ENCODE results near the gene ENPP3.

ENPP3 gene

GRCh38 chr6:131642565-131642964 is 5.5 kb downstream of the ENPP3 start:
- Histone ChIP-seq H2AFZ (ENCODE audit: low read length, unreplicated experiment) (no peak overlapping the region), H3K36me3 (ENCODE audit: insufficient read depth, low read length) (no peaks in the 10 kb centered on the region), H3K4me3 (ENCODE audit: low read depth, low read length) (no peak overlapping the region), H3K4me1 (ENCODE audit: control insufficient read depth, insufficient read depth, low read length, unreplicated experiment) (no peaks in the 10 kb centered on the region), H3K27me3 (ENCODE audit: insufficient read depth, low read length) (peaks cover 6% of the 10 kb centered on the region; the same call in 1 of the 2 replicates), H3K27ac (ENCODE audit: low read depth, low read length) (no peak overlapping the region), H3K79me2 (ENCODE audit: control insufficient read depth, insufficient read depth, low read length, unreplicated experiment) (no peaks in the 10 kb centered on the region)

GRCh38 chr6:131642987-131643611 is 6.0 kb downstream of the ENPP3 start:
- no peak overlapping the region for H3K27ac ChIP-seq (ENCODE audit: low read depth, low read length)
- H3K36me3 ChIP-seq (ENCODE audit: insufficient read depth, low read length) = no peaks in the 10 kb centered on the region
- H3K4me3 ChIP-seq (ENCODE audit: low read depth, low read length) = no peak overlapping the region
- peaks cover 6% of the 10 kb centered on the region; the same call in 1 of the 2 replicates for H3K27me3 ChIP-seq (ENCODE audit: insufficient read depth, low read length)
- H3K79me2 ChIP-seq (ENCODE audit: control insufficient read depth, insufficient read depth, low read length, unreplicated experiment) = no peaks in the 10 kb centered on the region
- H2AFZ ChIP-seq (ENCODE audit: low read length, unreplicated experiment) = no peak overlapping the region
- H3K4me1 ChIP-seq (ENCODE audit: control insufficient read depth, insufficient read depth, low read length, unreplicated experiment) = no peaks in the 10 kb centered on the region

- Histone ChIP-seq H3K79me2 (ENCODE audit: control insufficient read depth, insufficient read depth, low read length, unreplicated experiment) (no peaks in the 10 kb centered on the region), H3K27ac (ENCODE audit: low read depth, low read length) (no peak overlapping the region), H3K27me3 (ENCODE audit: insufficient read depth, low read length) (peaks cover 6% of the 10 kb centered on the region; the same call in 1 of the 2 replicates), H3K36me3 (ENCODE audit: insufficient read depth, low read length) (no peaks in the 10 kb centered on the region), H3K4me1 (ENCODE audit: control insufficient read depth, insufficient read depth, low read length, unreplicated experiment) (no peaks in the 10 kb centered on the region), H3K4me3 (ENCODE audit: low read depth, low read length) (no peak overlapping the region), H2AFZ (ENCODE audit: low read length, unreplicated experiment) (no peak overlapping the region)
Observed at GRCh38 chr6:131643855-131644460, 6.9 kb downstream of the ENPP3 start.

- no peaks in the 10 kb centered on the region for H3K79me2 ChIP-seq (ENCODE audit: control insufficient read depth, insufficient read depth, low read length, unreplicated experiment)
- no peaks in the 10 kb centered on the region for H3K4me1 ChIP-seq (ENCODE audit: control insufficient read depth, insufficient read depth, low read length, unreplicated experiment)
- peaks cover 6% of the 10 kb centered on the region; the same call in 1 of the 2 replicates for H3K27me3 ChIP-seq (ENCODE audit: insufficient read depth, low read length)
- no peak overlapping the region for H3K4me3 ChIP-seq (ENCODE audit: low read depth, low read length)
- H3K27ac ChIP-seq (ENCODE audit: low read depth, low read length) = no peak overlapping the region
- H3K36me3 ChIP-seq (ENCODE audit: insufficient read depth, low read length) = no peaks in the 10 kb centered on the region
- H2AFZ ChIP-seq (ENCODE audit: low read length, unreplicated experiment) = no peak overlapping the region
Observed at GRCh38 chr6:131644921-131645320, 7.8 kb downstream of the ENPP3 start.

- no peak overlapping the region for H3K27ac ChIP-seq (ENCODE audit: low read depth, low read length)
- peaks cover 6% of the 10 kb centered on the region; the same call in 1 of the 2 replicates for H3K27me3 ChIP-seq (ENCODE audit: insufficient read depth, low read length)
- no peaks in the 10 kb centered on the region for H3K4me1 ChIP-seq (ENCODE audit: control insufficient read depth, insufficient read depth, low read length, unreplicated experiment)
- no peak overlapping the region for H3K4me3 ChIP-seq (ENCODE audit: low read depth, low read length)
- no peak overlapping the region for H2AFZ ChIP-seq (ENCODE audit: low read length, unreplicated experiment)
- no peaks in the 10 kb centered on the region for H3K36me3 ChIP-seq (ENCODE audit: insufficient read depth, low read length)
- H3K79me2 ChIP-seq (ENCODE audit: control insufficient read depth, insufficient read depth, low read length, unreplicated experiment) = no peaks in the 10 kb centered on the region
Observed at GRCh38 chr6:131645846-131646245, 8.7 kb downstream of the ENPP3 start.

GRCh38 chr6:131646249-131646670 is 9.2 kb downstream of the ENPP3 start:
- Histone ChIP-seq H3K27ac (ENCODE audit: low read depth, low read length) (no peak overlapping the region), H2AFZ (ENCODE audit: low read length, unreplicated experiment) (no peak overlapping the region), H3K36me3 (ENCODE audit: insufficient read depth, low read length) (no peaks in the 10 kb centered on the region), H3K4me3 (ENCODE audit: low read depth, low read length) (no peak overlapping the region), H3K27me3 (ENCODE audit: insufficient read depth, low read length) (peaks cover 6% of the 10 kb centered on the region; the same call in 1 of the 2 replicates), H3K4me1 (ENCODE audit: control insufficient read depth, insufficient read depth, low read length, unreplicated experiment) (no peaks in the 10 kb centered on the region), H3K79me2 (ENCODE audit: control insufficient read depth, insufficient read depth, low read length, unreplicated experiment) (no peaks in the 10 kb centered on the region)

GRCh38 chr6:131651782-131652181 is 14.7 kb downstream of the ENPP3 start:
- Histone ChIP-seq H3K27me3 (ENCODE audit: insufficient read depth, low read length) (no peaks in the 10 kb centered on the region), H3K79me2 (ENCODE audit: control insufficient read depth, insufficient read depth, low read length, unreplicated experiment) (no peaks in the 10 kb centered on the region), H3K27ac (ENCODE audit: low read depth, low read length) (no peak overlapping the region), H3K4me1 (ENCODE audit: control insufficient read depth, insufficient read depth, low read length, unreplicated experiment) (no peaks in the 10 kb centered on the region), H2AFZ (ENCODE audit: low read length, unreplicated experiment) (no peak overlapping the region), H3K4me3 (ENCODE audit: low read depth, low read length) (no peak overlapping the region), H3K36me3 (ENCODE audit: insufficient read depth, low read length) (no peaks in the 10 kb centered on the region)

GRCh38 chr6:131652472-131652871 is 15.4 kb downstream of the ENPP3 start:
- Histone ChIP-seq H3K27ac (ENCODE audit: low read depth, low read length) (no peak overlapping the region), H2AFZ (ENCODE audit: low read length, unreplicated experiment) (no peak overlapping the region), H3K36me3 (ENCODE audit: insufficient read depth, low read length) (no peaks in the 10 kb centered on the region), H3K27me3 (ENCODE audit: insufficient read depth, low read length) (no peaks in the 10 kb centered on the region), H3K4me3 (ENCODE audit: low read depth, low read length) (no peak overlapping the region), H3K4me1 (ENCODE audit: control insufficient read depth, insufficient read depth, low read length, unreplicated experiment) (no peaks in the 10 kb centered on the region), H3K79me2 (ENCODE audit: control insufficient read depth, insufficient read depth, low read length, unreplicated experiment) (no peaks in the 10 kb centered on the region)

GRCh38 chr6:131654326-131654725 is 17.2 kb downstream of the ENPP3 start:
- no peaks in the 10 kb centered on the region for H3K36me3 ChIP-seq (ENCODE audit: insufficient read depth, low read length)

GRCh38 chr6:131655387-131655786 is 18.3 kb downstream of the ENPP3 start:
- Histone ChIP-seq H3K36me3 (ENCODE audit: insufficient read depth, low read length) (no peaks in the 10 kb centered on the region), H3K27me3 (ENCODE audit: insufficient read depth, low read length) (no peaks in the 10 kb centered on the region), H3K4me1 (ENCODE audit: control insufficient read depth, insufficient read depth, low read length, unreplicated experiment) (peaks cover 5% of the 10 kb centered on the region), H3K4me3 (ENCODE audit: low read depth, low read length) (no peak overlapping the region), H3K79me2 (ENCODE audit: control insufficient read depth, insufficient read depth, low read length, unreplicated experiment) (no peaks in the 10 kb centered on the region), H2AFZ (ENCODE audit: low read length, unreplicated experiment) (no peak overlapping the region), H3K27ac (ENCODE audit: low read depth, low read length) (no peak overlapping the region)

More at GRCh38 chr6:131654326-131654725, 17.2 kb downstream of the ENPP3 start:
- H3K79me2 ChIP-seq (ENCODE audit: control insufficient read depth, insufficient read depth, low read length, unreplicated experiment) = no peaks in the 10 kb centered on the region
- no peak overlapping the region for H3K4me3 ChIP-seq (ENCODE audit: low read depth, low read length)
- no peak overlapping the region for H3K27ac ChIP-seq (ENCODE audit: low read depth, low read length)
- no peaks in the 10 kb centered on the region for H3K27me3 ChIP-seq (ENCODE audit: insufficient read depth, low read length)
- no peaks in the 10 kb centered on the region for H3K4me1 ChIP-seq (ENCODE audit: control insufficient read depth, insufficient read depth, low read length, unreplicated experiment)
- no peak overlapping the region for H2AFZ ChIP-seq (ENCODE audit: low read length, unreplicated experiment)

- H3K36me3 ChIP-seq (ENCODE audit: insufficient read depth, low read length) = no peaks in the 10 kb centered on the region
- H3K4me1 ChIP-seq (ENCODE audit: control insufficient read depth, insufficient read depth, low read length, unreplicated experiment) = peaks cover 7% of the 10 kb centered on the region
- no peak overlapping the region for H2AFZ ChIP-seq (ENCODE audit: low read length, unreplicated experiment)
Observed at GRCh38 chr6:131655951-131656350, 18.8 kb downstream of the ENPP3 start.

More at GRCh38 chr6:131655951-131656350, 18.8 kb downstream of the ENPP3 start:
- H3K79me2 ChIP-seq (ENCODE audit: control insufficient read depth, insufficient read depth, low read length, unreplicated experiment) = no peaks in the 10 kb centered on the region
- H3K4me3 ChIP-seq (ENCODE audit: low read depth, low read length) = no peak overlapping the region
- H3K27ac ChIP-seq (ENCODE audit: low read depth, low read length) = no peak overlapping the region
- H3K27me3 ChIP-seq (ENCODE audit: insufficient read depth, low read length) = no peaks in the 10 kb centered on the region

Data from ACC112 (cell line).